ENCODE measurements around the gene MACF1. TPM values are rescaled to one million over a fixed set of nuclear protein-coding genes. Genes with fewer than 3 reads are reported as not detected.

Gene MACF1
- total RNA-seq, 2 donors from 2014 or later: 154 to 355 TPM

- DNase-seq (ENCODE audit: low spot score): no peak
- intact Hi-C loops (cut with DNase I): no loop called here
- H3K36me3 ChIP-seq: no peaks in the 10 kb centered on the region
- no peak overlapping the region for H3K4me3 ChIP-seq
- H3K27ac ChIP-seq: no peak overlapping the region
- H3K27me3 ChIP-seq (replicated peaks; ENCODE audit: insufficient read depth): no peaks in the 10 kb centered on the region
- no peaks in the 10 kb centered on the region for H3K4me1 ChIP-seq (replicated peaks)
- no peaks in the 10 kb centered on the region for H3K9me3 ChIP-seq
- TF ChIP-seq CTCF (IDR thresholded peaks at IDR 0.05): no peak
- no peak for TF ChIP-seq POLR2A (IDR thresholded peaks at IDR 0.05)
- WGBS: 97% methylated on average over 4 of the region's 4 CpGs
Observed at GRCh38 chr1:39229504-39229903, 25.0 kb downstream of the MACF1 start.

GRCh38 chr1:39230261-39231190 lies 26.0 kb downstream of the MACF1 start:
- no peaks in the 10 kb centered on the region for H3K4me1 ChIP-seq (replicated peaks)
- H3K4me3 ChIP-seq: no peak overlapping the region
- 51% methylated on average over 9 of the region's 9 CpGs for WGBS
- no peaks in the 10 kb centered on the region for H3K9me3 ChIP-seq
- peak; percentile 16 for DNase-seq (ENCODE audit: low spot score)
- H3K27me3 ChIP-seq (replicated peaks; ENCODE audit: insufficient read depth): no peaks in the 10 kb centered on the region
- no peak overlapping the region for H3K27ac ChIP-seq
- no peaks in the 10 kb centered on the region for H3K36me3 ChIP-seq
- intact Hi-C loops (cut with DNase I): no loop called here
- TF ChIP-seq POLR2AphosphoS5 (IDR thresholded peaks at IDR 0.05) (peak; percentile 35), CTCF (IDR thresholded peaks at IDR 0.05) (no peak), POLR2A (IDR thresholded peaks at IDR 0.05) (no peak)

- no peak overlapping the region for H3K4me3 ChIP-seq
- no peaks in the 10 kb centered on the region for H3K4me1 ChIP-seq (replicated peaks)
- no peaks in the 10 kb centered on the region for H3K27me3 ChIP-seq (replicated peaks; ENCODE audit: insufficient read depth)
- no peak overlapping the region for H3K27ac ChIP-seq
- H3K9me3 ChIP-seq: no peaks in the 10 kb centered on the region
- no peaks in the 10 kb centered on the region for H3K36me3 ChIP-seq
- 82% methylated on average over 4 of the region's 4 CpGs for WGBS
- TF ChIP-seq CTCF (IDR thresholded peaks at IDR 0.05): no peak
- no peak for TF ChIP-seq POLR2AphosphoS5 (IDR thresholded peaks at IDR 0.05)
- TF ChIP-seq POLR2A (IDR thresholded peaks at IDR 0.05): no peak
- intact Hi-C loops (cut with DNase I): no loop called here
- DNase-seq (ENCODE audit: low spot score): no peak
Observed at GRCh38 chr1:39236971-39237370, 32.5 kb downstream of the MACF1 start.

- H3K4me1 ChIP-seq (replicated peaks): no peaks in the 10 kb centered on the region
- H3K27me3 ChIP-seq (replicated peaks; ENCODE audit: insufficient read depth): no peaks in the 10 kb centered on the region
- 27% methylated on average over 1 of the region's 1 CpG for WGBS
- no peaks in the 10 kb centered on the region for H3K9me3 ChIP-seq
- no peak for DNase-seq (ENCODE audit: low spot score)
- TF ChIP-seq POLR2AphosphoS5 (IDR thresholded peaks at IDR 0.05) (no peak), CTCF (IDR thresholded peaks at IDR 0.05) (no peak), POLR2A (IDR thresholded peaks at IDR 0.05) (no peak)
- H3K36me3 ChIP-seq: no peaks in the 10 kb centered on the region
- H3K27ac ChIP-seq: no peak overlapping the region
- no peak overlapping the region for H3K4me3 ChIP-seq
- intact Hi-C loops (cut with DNase I): no loop called here
Observed at GRCh38 chr1:39238476-39238875, 34.0 kb downstream of the MACF1 start.

- no peak for DNase-seq (ENCODE audit: low spot score)
- H3K27ac ChIP-seq: no peak overlapping the region
- H3K4me3 ChIP-seq: no peak overlapping the region
- intact Hi-C loops (cut with DNase I): no loop called here
- no peaks in the 10 kb centered on the region for H3K27me3 ChIP-seq (replicated peaks; ENCODE audit: insufficient read depth)
- H3K36me3 ChIP-seq: no peaks in the 10 kb centered on the region
- no peaks in the 10 kb centered on the region for H3K4me1 ChIP-seq (replicated peaks)
- TF ChIP-seq CTCF (IDR thresholded peaks at IDR 0.05): no peak
- no peak for TF ChIP-seq POLR2AphosphoS5 (IDR thresholded peaks at IDR 0.05)
- TF ChIP-seq POLR2A (IDR thresholded peaks at IDR 0.05): no peak
- no peaks in the 10 kb centered on the region for H3K9me3 ChIP-seq
- WGBS: 95% methylated on average over 3 of the region's 3 CpGs
Observed at GRCh38 chr1:39239968-39240367, 35.5 kb downstream of the MACF1 start.

Data from prostate gland (tissue), 2 donors.